ENCODE results near the gene CEMIP.

GRCh38 chr15:80744415-80744814 is 34.8 kb upstream of the CEMIP start:
- TF ChIP-seq, protein P1, sequence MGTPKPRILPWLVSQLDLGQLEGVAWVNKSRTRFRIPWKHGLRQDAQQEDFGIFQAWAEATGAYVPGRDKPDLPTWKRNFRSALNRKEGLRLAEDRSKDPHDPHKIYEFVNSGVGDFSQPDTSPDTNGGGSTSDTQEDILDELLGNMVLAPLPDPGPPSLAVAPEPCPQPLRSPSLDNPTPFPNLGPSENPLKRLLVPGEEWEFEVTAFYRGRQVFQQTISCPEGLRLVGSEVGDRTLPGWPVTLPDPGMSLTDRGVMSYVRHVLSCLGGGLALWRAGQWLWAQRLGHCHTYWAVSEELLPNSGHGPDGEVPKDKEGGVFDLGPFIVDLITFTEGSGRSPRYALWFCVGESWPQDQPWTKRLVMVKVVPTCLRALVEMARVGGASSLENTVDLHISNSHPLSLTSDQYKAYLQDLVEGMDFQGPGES (IDR thresholded peaks at IDR 0.05): no peak
- TF ChIP-seq CTCF (IDR thresholded peaks at IDR 0.05 in 2 of 3, conservative IDR thresholded peaks at IDR 0.05 in 1 of 3; ENCODE audit: control insufficient read depth in 2 of 3, extremely low read depth in 1 of 3, insufficient read depth in 1 of 3, low read depth in 3 of 3, low read length in 3 of 3): no peak
- no peak for TF ChIP-seq TAF1 (IDR thresholded peaks at IDR 0.05; ENCODE audit: borderline replicate concordance, low read depth, low read length)
- TF ChIP-seq NFYB (IDR thresholded peaks at IDR 0.05; ENCODE audit: insufficient read depth, low read depth, low read length): no peak

Measured in GM12878 (cell line).